ENCODE results near the gene AARS1.

DNA sequence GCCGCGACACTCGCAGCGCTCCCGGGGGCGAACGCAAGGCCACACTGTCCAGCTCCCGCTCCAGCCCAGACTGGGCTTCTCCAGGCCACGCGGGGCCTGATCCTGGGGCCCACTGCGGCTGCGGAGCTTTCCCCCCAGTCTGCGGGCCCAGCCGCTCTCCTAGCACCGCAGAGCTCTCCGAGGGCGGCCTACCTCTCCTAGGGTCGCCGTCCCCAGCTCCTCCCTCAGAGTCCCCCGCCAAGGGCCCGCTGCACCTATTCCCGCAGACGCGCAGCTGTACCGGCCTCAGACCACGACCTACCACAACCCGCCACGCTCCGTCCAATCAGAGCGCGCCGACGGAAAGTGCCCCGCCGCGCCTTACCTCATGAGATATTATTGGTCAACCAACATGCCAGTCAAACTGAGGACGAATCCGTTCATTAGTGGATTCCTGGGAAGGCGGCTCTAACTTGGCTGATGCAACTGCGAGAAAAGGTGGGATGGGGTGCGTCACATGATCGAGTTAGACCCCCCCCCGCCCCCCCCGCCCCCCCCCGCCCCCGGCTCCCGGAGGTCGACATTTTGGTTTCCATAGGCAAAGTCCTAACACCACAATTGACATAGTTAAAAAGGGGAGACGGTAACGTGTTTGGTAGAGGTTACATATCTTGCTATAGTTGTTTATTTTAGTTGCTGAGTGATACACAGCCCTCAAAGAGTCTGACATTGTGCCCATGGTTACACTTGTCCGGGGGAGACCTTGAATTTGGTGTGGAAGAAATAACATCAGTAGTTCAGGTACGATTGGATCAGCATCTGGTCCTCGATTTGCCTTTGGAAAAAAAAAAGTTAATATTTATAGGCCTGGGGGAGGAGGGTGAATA lies at the start of gene AARS1:
- TF ChIP-seq, protein P1, sequence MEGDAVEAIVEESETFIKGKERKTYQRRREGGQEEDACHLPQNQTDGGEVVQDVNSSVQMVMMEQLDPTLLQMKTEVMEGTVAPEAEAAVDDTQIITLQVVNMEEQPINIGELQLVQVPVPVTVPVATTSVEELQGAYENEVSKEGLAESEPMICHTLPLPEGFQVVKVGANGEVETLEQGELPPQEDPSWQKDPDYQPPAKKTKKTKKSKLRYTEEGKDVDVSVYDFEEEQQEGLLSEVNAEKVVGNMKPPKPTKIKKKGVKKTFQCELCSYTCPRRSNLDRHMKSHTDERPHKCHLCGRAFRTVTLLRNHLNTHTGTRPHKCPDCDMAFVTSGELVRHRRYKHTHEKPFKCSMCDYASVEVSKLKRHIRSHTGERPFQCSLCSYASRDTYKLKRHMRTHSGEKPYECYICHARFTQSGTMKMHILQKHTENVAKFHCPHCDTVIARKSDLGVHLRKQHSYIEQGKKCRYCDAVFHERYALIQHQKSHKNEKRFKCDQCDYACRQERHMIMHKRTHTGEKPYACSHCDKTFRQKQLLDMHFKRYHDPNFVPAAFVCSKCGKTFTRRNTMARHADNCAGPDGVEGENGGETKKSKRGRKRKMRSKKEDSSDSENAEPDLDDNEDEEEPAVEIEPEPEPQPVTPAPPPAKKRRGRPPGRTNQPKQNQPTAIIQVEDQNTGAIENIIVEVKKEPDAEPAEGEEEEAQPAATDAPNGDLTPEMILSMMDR (IDR thresholded peaks at IDR 0.05): peak in 2 of 6 experiments; percentile 15 to 21
- TF ChIP-seq POLR2A (IDR thresholded peaks at IDR 0.05): peak in 3 of 4 donors; percentile 87 to 93 (median 92)

Measured in esophagus squamous epithelium (tissue), 4 donors.